ENCODE results near the gene CDH16. TPM values are rescaled to one million over a fixed set of nuclear protein-coding genes. Genes with fewer than 3 reads are reported as not detected.

The CDH16 gene
- total and polyA plus RNA-seq, 3 experiments from 2014 or later: not detected

Other genes with a start within 250 kb of the CDH16 start
- 1 to 10 TPM; 4.1 to 4.4 TPM for gene CMTM4, start 222.1 kb downstream of the CDH16 start, total RNA-seq
- 0.20 TPM for gene CMTM4, start 222.1 kb downstream of the CDH16 start, polyA plus RNA-seq
- gene DYNC1LI2, start 167.3 kb downstream of the CDH16 start, total RNA-seq: 10 to 100 TPM; 50.5 to 53.8 TPM
- gene DYNC1LI2, start 167.3 kb downstream of the CDH16 start, polyA plus RNA-seq: 35.0 TPM
- under 1 TPM in 1 of 2 experiments, not detected in 1; 0.20 TPM for gene TERB1, start 117.3 kb downstream of the CDH16 start, total RNA-seq
- not detected for gene TERB1, start 117.3 kb downstream of the CDH16 start, polyA plus RNA-seq
- 100 to 1,000 TPM; 105 to 110 TPM for gene NAE1, start 87.9 kb downstream of the CDH16 start, total RNA-seq
- 76.6 TPM for gene NAE1, start 87.9 kb downstream of the CDH16 start, polyA plus RNA-seq
- gene CA7, start 74.5 kb downstream of the CDH16 start, total RNA-seq: not detected
- gene CA7, start 74.5 kb downstream of the CDH16 start, polyA plus RNA-seq: not detected
- 10 to 100 TPM; 20.0 to 25.4 TPM for gene PDP2, start 38.4 kb downstream of the CDH16 start, total RNA-seq
- 4.5 TPM for gene PDP2, start 38.4 kb downstream of the CDH16 start, polyA plus RNA-seq
- under 1 TPM; 0.60 to 0.88 TPM for gene RRAD, start 6.7 kb upstream of the CDH16 start, total RNA-seq
- not detected for gene RRAD, start 6.7 kb upstream of the CDH16 start, polyA plus RNA-seq
- 100 to 1,000 TPM; 164 to 176 TPM for gene CIAO2B, start 15.5 kb upstream of the CDH16 start, total RNA-seq
- 132 TPM for gene CIAO2B, start 15.5 kb upstream of the CDH16 start, polyA plus RNA-seq
- gene CES2, start 16.6 kb upstream of the CDH16 start, total RNA-seq: 10 to 100 TPM; 23.5 to 23.8 TPM
- gene CES2, start 16.6 kb upstream of the CDH16 start, polyA plus RNA-seq: 26.6 TPM
- gene CES3, start 42.4 kb upstream of the CDH16 start, total RNA-seq: under 1 TPM; 0.16 to 0.24 TPM
- gene CES3, start 42.4 kb upstream of the CDH16 start, polyA plus RNA-seq: not detected
- 1 to 10 TPM; 4.2 to 5.1 TPM for gene CES4A, start 69.7 kb upstream of the CDH16 start, total RNA-seq
- gene CES4A, start 69.7 kb upstream of the CDH16 start, polyA plus RNA-seq: 1.7 TPM
- gene CBFB, start 110.3 kb upstream of the CDH16 start, total RNA-seq: 100 to 1,000 TPM; 132 to 141 TPM
- gene CBFB, start 110.3 kb upstream of the CDH16 start, polyA plus RNA-seq: 100 TPM
- gene PHAF1, start 191.1 kb upstream of the CDH16 start, total RNA-seq: 10 to 100 TPM; 20.2 to 21.2 TPM
- gene PHAF1, start 191.1 kb upstream of the CDH16 start, polyA plus RNA-seq: 14.7 TPM
- 1 to 10 TPM; 2.4 to 2.7 TPM for gene B3GNT9, start 232.1 kb upstream of the CDH16 start, total RNA-seq
- 5.0 TPM for gene B3GNT9, start 232.1 kb upstream of the CDH16 start, polyA plus RNA-seq
- 10 to 100 TPM; 23.8 to 28.7 TPM for gene TRADD, start 241.0 kb upstream of the CDH16 start, total RNA-seq
- 141 TPM for gene TRADD, start 241.0 kb upstream of the CDH16 start, polyA plus RNA-seq
- gene FBXL8, start 241.1 kb upstream of the CDH16 start, total RNA-seq: 10 to 100 TPM; 10.5 to 14.3 TPM
- gene FBXL8, start 241.1 kb upstream of the CDH16 start, polyA plus RNA-seq: 11.6 TPM
- gene HSF4, start 245.9 kb upstream of the CDH16 start, total RNA-seq: 10 to 100 TPM; 11.6 to 13.3 TPM
- not detected for gene HSF4, start 245.9 kb upstream of the CDH16 start, polyA plus RNA-seq